Measurements from ENCODE around the gene RIN3.

RIN3 gene

DNA sequence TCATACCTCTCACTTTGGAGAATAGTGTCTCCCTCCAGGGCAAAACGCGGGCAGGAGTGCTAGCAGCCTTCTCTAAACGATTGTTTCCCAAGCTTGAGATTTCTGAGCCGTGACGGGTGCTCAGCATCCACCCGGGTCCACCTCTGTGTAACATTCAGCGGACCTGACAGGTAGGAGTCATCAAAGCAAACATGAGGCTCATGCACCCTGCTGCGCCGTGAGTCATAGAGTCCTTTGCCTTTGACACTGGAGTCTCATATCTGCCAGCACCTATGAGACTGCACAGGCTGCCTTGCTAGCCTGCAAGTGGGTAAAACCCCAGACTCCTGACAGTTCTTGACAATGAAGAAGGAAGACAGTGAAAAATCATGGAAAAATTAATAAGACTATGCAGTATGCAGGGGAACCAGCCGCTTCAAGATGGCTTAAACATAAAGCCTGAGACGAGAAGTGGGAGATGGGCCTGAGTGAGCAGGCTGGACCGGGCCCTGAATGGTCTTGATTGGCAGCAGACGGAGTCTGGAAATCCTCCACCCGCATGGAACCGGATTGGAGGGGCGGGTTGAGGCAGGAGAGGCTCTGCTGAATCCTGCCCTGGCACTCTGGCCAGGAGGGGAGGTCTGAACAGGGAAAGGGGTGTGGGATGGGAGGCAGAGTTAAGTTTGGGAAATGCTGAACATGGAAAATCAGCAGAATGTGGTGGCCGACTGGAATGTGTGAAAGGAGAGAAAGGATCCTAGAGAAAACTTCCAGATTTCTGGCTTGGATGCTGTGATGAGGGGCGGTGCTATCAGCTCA lies 180.6 kb downstream of the RIN3 start:
- ChIA-PET CTCF (no interaction called here), POLR2A (no interaction called here)
- TF ChIP-seq ELF4 (IDR thresholded peaks at IDR 0.05), result no peak
- TF ChIP-seq SP1 (IDR thresholded peaks at IDR 0.05), result no peak
- TF ChIP-seq FOXA1 (IDR thresholded peaks at IDR 0.05), result no peak
- no peak for TF ChIP-seq ARNT (IDR thresholded peaks at IDR 0.05)
- no peak for TF ChIP-seq TARDBP (IDR thresholded peaks at IDR 0.05)
- TF ChIP-seq BHLHE40 (IDR thresholded peaks at IDR 0.05; ENCODE audit: borderline replicate concordance), result no peak
- TF ChIP-seq, protein P1, sequence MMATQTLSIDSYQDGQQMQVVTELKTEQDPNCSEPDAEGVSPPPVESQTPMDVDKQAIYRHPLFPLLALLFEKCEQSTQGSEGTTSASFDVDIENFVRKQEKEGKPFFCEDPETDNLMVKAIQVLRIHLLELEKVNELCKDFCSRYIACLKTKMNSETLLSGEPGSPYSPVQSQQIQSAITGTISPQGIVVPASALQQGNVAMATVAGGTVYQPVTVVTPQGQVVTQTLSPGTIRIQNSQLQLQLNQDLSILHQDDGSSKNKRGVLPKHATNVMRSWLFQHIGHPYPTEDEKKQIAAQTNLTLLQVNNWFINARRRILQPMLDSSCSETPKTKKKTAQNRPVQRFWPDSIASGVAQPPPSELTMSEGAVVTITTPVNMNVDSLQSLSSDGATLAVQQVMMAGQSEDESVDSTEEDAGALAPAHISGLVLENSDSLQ (IDR thresholded peaks at IDR 0.05), result no peak
- no peak for DNase-seq (ENCODE audit: extremely low spot score)

DNA sequence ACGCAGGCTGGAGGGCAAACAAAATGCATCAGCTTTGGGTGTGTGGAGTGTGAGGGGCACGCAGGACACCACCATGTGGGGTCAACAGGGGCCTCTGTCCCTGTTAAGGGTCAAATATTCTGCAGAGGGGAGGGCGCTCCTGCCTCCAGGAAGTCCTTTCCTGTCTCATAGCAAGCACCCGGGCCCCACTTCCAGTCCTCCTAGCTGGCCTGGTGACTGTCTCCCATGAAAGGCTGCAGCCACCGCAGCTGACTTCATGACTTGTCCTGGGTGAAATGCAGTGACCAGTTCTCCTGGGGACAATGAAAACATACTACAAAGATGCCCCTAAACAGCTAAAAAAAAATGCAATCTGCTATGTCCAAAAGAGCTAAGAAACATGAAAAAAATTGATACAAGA lies 181.2 kb downstream of the RIN3 start:
- POLR2A ChIA-PET, result no interaction called here
- DNase-seq (ENCODE audit: extremely low spot score), result no peak
- TF ChIP-seq LEF1 (IDR thresholded peaks at IDR 0.05; ENCODE audit: borderline replicate concordance) (no peak), CTBP1 (IDR thresholded peaks at IDR 0.05; ENCODE audit: borderline replicate concordance) (no peak), ELF4 (IDR thresholded peaks at IDR 0.05) (no peak), ARNT (IDR thresholded peaks at IDR 0.05) (no peak), TARDBP (IDR thresholded peaks at IDR 0.05) (no peak), NFRKB (IDR thresholded peaks at IDR 0.05) (no peak), FOXK2 (IDR thresholded peaks at IDR 0.05) (no peak), BHLHE40 (IDR thresholded peaks at IDR 0.05; ENCODE audit: borderline replicate concordance) (no peak), SUZ12 (IDR thresholded peaks at IDR 0.05) (no peak), L3MBTL2 (conservative IDR thresholded peaks at IDR 0.05) (no peak), FOXA1 (IDR thresholded peaks at IDR 0.05) (no peak), SP1 (IDR thresholded peaks at IDR 0.05) (no peak), FOXM1 (IDR thresholded peaks at IDR 0.05; ENCODE audit: borderline replicate concordance) (no peak), ZNF384 (IDR thresholded peaks at IDR 0.05) (no peak), HDGF (IDR thresholded peaks at IDR 0.05; ENCODE audit: borderline replicate concordance) (no peak)
- TF ChIP-seq, protein P1 (IDR thresholded peaks at IDR 0.05), result no peak
- CTCF ChIA-PET, result interaction anchor here (0.6 kb wide), 1 partner anchor 11 kb away, joined by 12 read pairs; no protein-coding TSS in a partner anchor

DNA sequence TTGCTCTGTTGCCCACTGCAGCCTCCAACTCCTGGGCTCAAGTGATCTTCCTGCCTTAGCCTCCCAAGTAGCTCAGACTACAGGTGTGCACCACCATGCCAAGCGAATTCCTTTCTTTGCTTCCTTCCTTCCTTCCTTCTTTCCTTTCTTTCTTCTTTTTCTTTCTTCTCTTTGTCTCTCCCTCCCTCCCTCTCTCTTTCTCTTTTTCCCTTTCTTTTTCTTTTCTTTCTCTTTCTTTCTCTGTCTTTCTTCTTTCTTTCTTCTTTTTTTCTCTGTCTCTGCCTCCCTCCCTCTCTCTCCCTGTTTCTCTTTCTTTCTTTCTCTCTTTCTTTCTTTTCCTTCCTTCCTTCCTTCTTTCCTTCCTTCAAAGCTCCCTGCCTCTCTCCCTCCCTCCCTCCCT lies 182.0 kb downstream of the RIN3 start:
- POLR2A ChIA-PET, result no interaction called here
- no peak for DNase-seq (ENCODE audit: extremely low spot score)
- CTCF ChIA-PET, result interaction anchor here (0.6 kb wide), 1 partner anchor 10 kb away, joined by 12 read pairs; no protein-coding TSS in a partner anchor
- no peak for TF ChIP-seq SP1 (IDR thresholded peaks at IDR 0.05)
- no peak for TF ChIP-seq CTBP1 (IDR thresholded peaks at IDR 0.05; ENCODE audit: borderline replicate concordance)
- no peak for TF ChIP-seq FOXK2 (IDR thresholded peaks at IDR 0.05)
- TF ChIP-seq HDGF (IDR thresholded peaks at IDR 0.05; ENCODE audit: borderline replicate concordance), result no peak
- no peak for TF ChIP-seq ZNF384 (IDR thresholded peaks at IDR 0.05)
- no peak for TF ChIP-seq ELF4 (IDR thresholded peaks at IDR 0.05)
- no peak for TF ChIP-seq FOXM1 (IDR thresholded peaks at IDR 0.05; ENCODE audit: borderline replicate concordance)
- TF ChIP-seq L3MBTL2 (conservative IDR thresholded peaks at IDR 0.05), result no peak
- TF ChIP-seq BHLHE40 (IDR thresholded peaks at IDR 0.05; ENCODE audit: borderline replicate concordance), result no peak
- TF ChIP-seq, protein P1 (IDR thresholded peaks at IDR 0.05), result no peak

DNA sequence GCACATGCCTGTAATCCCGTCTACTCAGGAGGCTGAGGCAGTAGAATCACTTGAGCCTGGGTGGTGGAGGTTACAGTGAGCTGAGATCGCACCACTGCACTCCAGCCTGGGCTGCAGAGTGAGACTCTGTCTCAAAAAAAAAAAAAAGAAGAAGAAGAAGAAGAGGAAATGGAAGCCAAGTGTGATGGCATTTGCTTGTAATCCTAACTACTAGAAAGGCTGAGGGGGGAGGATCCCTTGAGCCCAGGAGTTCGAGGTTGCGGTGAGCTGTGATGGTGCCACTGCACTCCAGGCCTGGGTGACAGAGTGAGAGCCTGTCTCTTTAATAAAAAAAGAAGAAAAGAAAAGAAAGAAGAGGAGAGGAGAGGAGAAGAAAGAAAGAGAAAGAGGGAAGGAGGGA lies 182.8 kb downstream of the RIN3 start:
- DNase-seq (ENCODE audit: extremely low spot score), result no peak
- ChIA-PET POLR2A (no interaction called here), CTCF (no interaction called here)
- no peak for TF ChIP-seq HDGF (IDR thresholded peaks at IDR 0.05; ENCODE audit: borderline replicate concordance)

DNA sequence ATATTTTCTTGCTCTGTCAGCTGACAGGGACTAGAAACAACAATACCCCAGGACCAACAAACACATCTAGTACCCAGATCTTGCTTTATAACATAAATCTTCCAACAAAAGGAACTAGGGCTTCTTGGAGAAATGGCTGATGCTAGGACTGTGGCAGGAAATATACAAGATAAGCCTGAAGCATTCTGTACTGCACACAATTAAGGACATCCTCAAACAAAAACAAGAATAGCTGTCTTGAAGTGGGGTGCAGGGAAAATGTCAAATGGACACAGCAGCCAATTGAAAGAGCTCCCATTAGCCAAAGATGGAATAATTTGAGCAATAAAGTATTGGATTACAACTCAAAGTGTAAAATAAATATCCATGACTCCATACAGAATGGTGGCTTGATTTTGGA lies 184.8 kb downstream of the RIN3 start:
- TF ChIP-seq BHLHE40 (IDR thresholded peaks at IDR 0.05; ENCODE audit: borderline replicate concordance) (no peak), NFRKB (IDR thresholded peaks at IDR 0.05) (no peak), SUZ12 (IDR thresholded peaks at IDR 0.05) (no peak), TARDBP (IDR thresholded peaks at IDR 0.05) (no peak), LEF1 (IDR thresholded peaks at IDR 0.05; ENCODE audit: borderline replicate concordance) (no peak), ARNT (IDR thresholded peaks at IDR 0.05) (no peak), L3MBTL2 (conservative IDR thresholded peaks at IDR 0.05) (no peak), FOXA1 (IDR thresholded peaks at IDR 0.05) (no peak), HDGF (IDR thresholded peaks at IDR 0.05; ENCODE audit: borderline replicate concordance) (no peak)
- ChIA-PET POLR2A (interaction anchor here (1.3 kb wide), 1 partner anchor 12 kb away, joined by 4 read pairs; no protein-coding TSS in a partner anchor), CTCF (no interaction called here)
- no peak for DNase-seq (ENCODE audit: extremely low spot score)

DNA sequence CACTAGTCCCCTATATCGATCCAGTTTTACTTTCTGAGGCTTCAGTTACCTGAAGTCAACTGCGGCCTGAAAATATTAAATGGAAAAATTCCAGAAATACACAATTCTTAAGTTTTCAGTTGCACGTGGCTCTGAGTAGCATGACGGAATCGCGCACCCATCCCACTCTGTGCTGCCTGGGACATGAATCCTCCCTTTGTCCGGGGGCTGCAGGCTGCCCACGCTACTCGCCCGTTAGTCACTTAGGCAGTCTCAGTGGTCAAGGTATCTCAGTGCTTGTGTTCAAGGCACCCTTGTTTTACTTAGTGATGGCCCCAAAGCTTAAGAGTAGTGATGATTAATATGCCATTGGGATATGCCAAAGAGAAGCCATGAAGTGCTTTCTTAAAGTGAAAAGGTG lies 188.2 kb downstream of the RIN3 start:
- ChIA-PET CTCF (no interaction called here), POLR2A (no interaction called here)
- no peak for TF ChIP-seq CTBP1 (IDR thresholded peaks at IDR 0.05; ENCODE audit: borderline replicate concordance)
- no peak for TF ChIP-seq SP1 (IDR thresholded peaks at IDR 0.05)
- TF ChIP-seq NFRKB (IDR thresholded peaks at IDR 0.05), result no peak
- no peak for TF ChIP-seq FOXM1 (IDR thresholded peaks at IDR 0.05; ENCODE audit: borderline replicate concordance)
- TF ChIP-seq LEF1 (IDR thresholded peaks at IDR 0.05; ENCODE audit: borderline replicate concordance), result no peak
- no peak for TF ChIP-seq L3MBTL2 (conservative IDR thresholded peaks at IDR 0.05)
- no peak for DNase-seq (ENCODE audit: extremely low spot score)
